Colonic mucosa (tissue), 4 donors: Measurements from ENCODE around the gene HMGCLL1. TPM values are rescaled to one million over a fixed set of nuclear protein-coding genes. Genes with fewer than 3 reads are reported as not detected.

Experiments used
- DNase-seq: peaks from one replicate; pipeline ENCODE4 v3.0.0-alpha.2; 2020
- H3K27ac ChIP-seq: fragments of 200-600 bp; one replicate; pipeline ENCODE4 v1.8.0; 2021
- H3K27me3 ChIP-seq: fragments of 200-600 bp; one replicate; pipeline ENCODE4 v1.8.0; 2021
- H3K36me3 ChIP-seq: fragments of 200-600 bp; one replicate; pipeline ENCODE4 v1.8.0; 2021
- H3K4me1 ChIP-seq: fragments of 200-600 bp; one replicate; pipeline ENCODE4 v1.8.0; 2021; ENCODE audit warnings: mild to moderate bottlenecking
- H3K4me3 ChIP-seq: fragments of 200-600 bp; one replicate; pipeline ENCODE4 v1.8.0; 2021
- H3K9ac ChIP-seq, 2 donors: one replicate each; pipeline ENCODE4 v1.7.0; 2013; ENCODE audit warnings: control low read depth in 2 of 2, low read depth in 2 of 2, low read length in 2 of 2
- H3K9me3 ChIP-seq: fragments of 200-600 bp; one replicate; pipeline ENCODE4 v1.8.0; 2021
- intact Hi-C: fragments of 100-400 bp; cut with DNase I; formaldehyde crosslinking; loops from one replicate; pipeline ENCODE4 v1.14.1; 2022
- total RNA-seq, 2 donors: library from RNA; stranded (reverse); fragmentation: NEBNext Ultra II Directional in 1 of 2; extraction: Animal tissue kit (Norgen Biotek cat#: 25700) in 1 of 2; gene quantifications; one replicate each; pipeline ENCODE4 v1.2.1, GENCODE V29; 2021
- TF ChIP-seq, protein P1 (sequence below): fragments of 200-600 bp; IDR thresholded peaks from one replicate; pipeline ENCODE4 v1.8.0; 2022; ENCODE audit warnings: antibody characterized with exemption, mild to moderate bottlenecking
- donor health status: healthy.
- donor health status: DM: no; HTN: no; CAD: no.
- donor health status: DM: no; HTN: no; CAD: no.

Gene HMGCLL1
- total RNA-seq, 2 donors from 2014 or later, result 0.45 to 0.52 TPM

DNA sequence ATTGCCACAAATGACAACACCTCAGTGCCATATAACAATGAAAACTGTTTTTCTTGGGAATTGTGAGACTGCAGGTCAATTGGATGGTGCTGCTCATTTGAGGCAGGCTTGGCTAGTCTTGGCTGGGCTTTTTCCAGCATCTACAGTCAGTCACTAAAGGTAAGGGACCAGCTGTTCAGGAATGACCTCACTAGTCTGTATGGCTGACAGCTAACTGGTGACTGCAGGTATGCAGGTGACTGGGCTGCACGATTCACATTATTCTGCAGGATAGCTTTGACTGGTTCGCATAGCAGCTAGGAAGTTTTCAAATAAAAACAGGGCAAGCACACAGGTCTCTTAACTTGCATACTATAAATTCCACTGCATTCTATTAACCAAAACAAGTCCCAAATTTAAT, 22.1 kb upstream of the HMGCLL1 start:
- DNase-seq, result no peak
- Histone ChIP-seq H3K27me3 (no peaks in the 10 kb centered on the region), H3K9me3 (no peaks in the 10 kb centered on the region), H3K36me3 (no peaks in the 10 kb centered on the region), H3K4me3 (no peak overlapping the region), H3K27ac (no peak overlapping the region), H3K9ac (no peak overlapping the region), H3K4me1 (no peaks in the 10 kb centered on the region)
- TF ChIP-seq, protein P1, sequence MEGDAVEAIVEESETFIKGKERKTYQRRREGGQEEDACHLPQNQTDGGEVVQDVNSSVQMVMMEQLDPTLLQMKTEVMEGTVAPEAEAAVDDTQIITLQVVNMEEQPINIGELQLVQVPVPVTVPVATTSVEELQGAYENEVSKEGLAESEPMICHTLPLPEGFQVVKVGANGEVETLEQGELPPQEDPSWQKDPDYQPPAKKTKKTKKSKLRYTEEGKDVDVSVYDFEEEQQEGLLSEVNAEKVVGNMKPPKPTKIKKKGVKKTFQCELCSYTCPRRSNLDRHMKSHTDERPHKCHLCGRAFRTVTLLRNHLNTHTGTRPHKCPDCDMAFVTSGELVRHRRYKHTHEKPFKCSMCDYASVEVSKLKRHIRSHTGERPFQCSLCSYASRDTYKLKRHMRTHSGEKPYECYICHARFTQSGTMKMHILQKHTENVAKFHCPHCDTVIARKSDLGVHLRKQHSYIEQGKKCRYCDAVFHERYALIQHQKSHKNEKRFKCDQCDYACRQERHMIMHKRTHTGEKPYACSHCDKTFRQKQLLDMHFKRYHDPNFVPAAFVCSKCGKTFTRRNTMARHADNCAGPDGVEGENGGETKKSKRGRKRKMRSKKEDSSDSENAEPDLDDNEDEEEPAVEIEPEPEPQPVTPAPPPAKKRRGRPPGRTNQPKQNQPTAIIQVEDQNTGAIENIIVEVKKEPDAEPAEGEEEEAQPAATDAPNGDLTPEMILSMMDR, result no peak
- intact Hi-C loops, result no loop called here

DNA sequence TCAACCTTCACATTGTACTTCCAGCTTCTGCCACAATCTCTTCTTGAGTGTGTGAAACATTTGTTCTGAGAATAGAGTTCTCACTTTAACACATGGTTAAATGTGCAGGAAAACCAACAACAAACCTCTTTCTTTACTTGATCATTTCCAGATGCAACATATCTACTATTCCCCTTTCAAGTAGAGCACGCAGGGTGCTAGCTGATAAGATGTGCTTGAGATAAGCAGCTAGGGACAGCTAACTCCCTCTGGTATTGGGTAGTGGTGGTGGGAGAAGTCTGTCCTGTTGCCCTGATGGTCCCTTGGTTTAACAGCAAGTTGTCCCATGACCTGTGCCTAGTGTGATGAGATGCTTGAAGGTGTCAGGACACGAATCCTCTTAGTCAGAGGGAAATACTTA, 15.4 kb upstream of the HMGCLL1 start:
- no peaks in the 10 kb centered on the region for H3K36me3 ChIP-seq
- DNase-seq, result no peak
- H3K4me1 ChIP-seq, result no peaks in the 10 kb centered on the region
- no peak overlapping the region for H3K27ac ChIP-seq
- no peaks in the 10 kb centered on the region for H3K27me3 ChIP-seq
- no peak overlapping the region for H3K9ac ChIP-seq
- H3K4me3 ChIP-seq, result no peak overlapping the region
- TF ChIP-seq, protein P1, result no peak
- H3K9me3 ChIP-seq, result no peaks in the 10 kb centered on the region
- intact Hi-C loops, result no loop called here

DNA sequence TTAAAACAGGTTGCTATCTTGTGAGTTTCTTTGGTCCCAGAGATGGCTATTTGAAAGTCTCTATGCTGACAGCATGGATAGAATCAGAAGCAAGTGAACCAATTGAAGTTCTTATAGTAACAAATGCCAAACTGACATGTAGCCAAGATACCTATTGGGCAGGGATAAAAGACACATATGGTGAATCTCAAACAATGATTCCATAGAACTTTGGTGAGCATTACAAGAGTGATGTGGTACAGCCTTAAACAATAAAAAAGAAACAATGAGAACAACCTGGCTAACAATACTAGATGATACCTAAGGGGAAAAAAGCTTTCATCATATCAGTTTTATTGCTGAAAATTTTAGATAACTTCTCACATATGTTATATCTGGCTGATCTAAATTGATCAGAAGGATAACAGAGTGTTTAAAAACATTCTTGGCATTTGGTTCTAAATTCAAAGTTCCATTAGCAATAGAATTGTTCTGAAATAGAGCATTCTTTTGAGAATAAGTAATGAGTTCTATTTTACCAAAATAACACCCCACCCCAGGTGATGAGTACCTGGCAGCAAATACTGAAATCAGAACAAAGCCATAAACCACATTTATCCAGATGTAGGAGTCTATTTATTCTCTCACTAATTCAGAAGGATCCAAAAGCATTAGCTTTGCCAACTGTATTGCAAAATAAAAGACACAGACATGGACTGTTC, 5.8 kb upstream of the HMGCLL1 start:
- no peak for DNase-seq
- Histone ChIP-seq H3K9ac (no peak overlapping the region), H3K4me1 (no peaks in the 10 kb centered on the region), H3K27ac (no peak overlapping the region), H3K27me3 (no peaks in the 10 kb centered on the region), H3K36me3 (no peaks in the 10 kb centered on the region), H3K4me3 (no peak overlapping the region), H3K9me3 (no peaks in the 10 kb centered on the region)
- TF ChIP-seq, protein P1, result no peak
- intact Hi-C loops, result no loop called here

DNA sequence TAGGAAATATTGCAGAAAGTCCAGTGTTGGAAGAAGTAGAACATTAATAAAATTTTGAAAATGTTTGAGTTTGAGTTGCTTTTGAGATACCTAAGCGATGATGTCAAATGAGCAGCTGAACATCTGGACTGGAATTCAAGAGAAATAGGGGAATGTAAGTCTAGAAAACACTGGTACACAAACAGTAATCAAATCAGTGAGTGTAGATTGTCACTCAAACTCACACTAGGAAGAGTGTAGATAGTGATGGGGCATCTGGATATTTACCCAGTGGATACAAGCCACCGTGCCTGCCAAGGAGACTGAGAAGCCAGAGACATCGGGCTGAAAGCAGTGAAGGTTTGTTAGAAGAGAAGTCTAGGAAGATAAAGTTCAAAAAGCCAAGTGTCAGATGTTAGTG, 2.2 kb downstream of the HMGCLL1 start:
- no peaks in the 10 kb centered on the region for H3K36me3 ChIP-seq
- H3K4me1 ChIP-seq, result no peaks in the 10 kb centered on the region
- intact Hi-C loops, result no loop called here
- H3K27me3 ChIP-seq, result no peaks in the 10 kb centered on the region
- TF ChIP-seq, protein P1, result no peak
- H3K27ac ChIP-seq, result no peak overlapping the region
- no peak overlapping the region for H3K9ac ChIP-seq
- no peak for DNase-seq
- H3K9me3 ChIP-seq, result no peaks in the 10 kb centered on the region
- H3K4me3 ChIP-seq, result no peak overlapping the region

DNA sequence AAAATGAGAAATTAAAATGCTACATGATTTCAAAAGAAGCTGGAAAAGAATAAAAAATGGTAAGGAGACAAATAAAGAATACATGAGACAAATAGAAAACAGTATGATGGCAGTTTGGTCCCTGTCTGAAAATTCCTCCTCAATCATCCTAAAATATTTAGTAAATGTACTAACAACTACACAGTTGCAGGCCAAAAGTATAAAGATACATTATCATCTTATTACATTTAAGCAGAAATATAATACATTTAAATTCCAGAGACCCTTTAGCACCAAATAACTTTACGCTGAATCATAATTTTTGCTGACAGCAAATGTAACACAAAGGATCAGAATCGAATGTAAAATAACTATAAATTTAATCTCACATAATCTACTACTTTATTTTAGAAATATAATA, 4.4 kb downstream of the HMGCLL1 start:
- intact Hi-C loops, result no loop called here
- Histone ChIP-seq H3K27me3 (no peaks in the 10 kb centered on the region), H3K36me3 (no peaks in the 10 kb centered on the region), H3K9ac (no peak overlapping the region), H3K4me3 (no peak overlapping the region), H3K4me1 (no peaks in the 10 kb centered on the region), H3K9me3 (no peaks in the 10 kb centered on the region), H3K27ac (no peak overlapping the region)
- no peak for DNase-seq
- TF ChIP-seq, protein P1, result no peak
